HepG2 (cell line): Measurements from ENCODE around the gene ADGRL1. TPM values are rescaled to one million over a fixed set of nuclear protein-coding genes. Genes with fewer than 3 reads are reported as not detected.

ENCODE experiments used
- CENPT ChIP-seq: sonication (generic); formaldehyde crosslinking; IDR thresholded peaks from 2 replicates; pipeline ENCODE4 v1.8.0; 2022; ENCODE audit warnings: low read depth, mild to moderate bottlenecking, moderate library complexity, missing genetic modification reagents
- GABPA ChIP-seq, 2 experiments: IDR thresholded peaks; 2 replicates each; pipeline ENCODE4 v1.6.1; 2011 to 2016; ENCODE audit warnings: low read depth in 2 of 2, low read length in 1 of 2, missing biosample characterization in 1 of 2, missing genetic modification characterization in 1 of 2
- GABPB1 ChIP-seq: IDR thresholded peaks from 2 replicates; pipeline ENCODE4 v1.6.1; 2016; ENCODE audit warnings: mild to moderate bottlenecking, missing genetic modification reagents, moderate library complexity, missing compliant biosample characterization
- GATAD1 ChIP-seq: IDR thresholded peaks from 2 replicates; pipeline ENCODE4 v1.6.1; 2016; ENCODE audit warnings: missing genetic modification reagents, missing compliant biosample characterization
- GLI4 ChIP-seq: sonication (generic); formaldehyde crosslinking; IDR thresholded peaks from 2 replicates; pipeline ENCODE4 v1.5.1; 2020; ENCODE audit warnings: missing genetic modification reagents, mild to moderate bottlenecking, moderate library complexity, borderline replicate concordance
- GTF3A ChIP-seq: sonication (generic); formaldehyde crosslinking; conservative IDR thresholded peaks from 2 replicates; pipeline ENCODE4 v1.4.0; 2020; ENCODE audit warnings: mild to moderate bottlenecking, missing genetic modification reagents
- HNRNPLL ChIP-seq: fragments of 200-400 bp; formaldehyde crosslinking; IDR thresholded peaks from 2 replicates; pipeline ENCODE4 v1.6.1; 2017; ENCODE audit warnings: mild to moderate bottlenecking, low read depth, low read length; ENCODE audit not compliant: poor library complexity, severe bottlenecking
- KAT8 ChIP-seq: IDR thresholded peaks from 2 replicates; pipeline ENCODE4 v1.6.1; 2016; ENCODE audit warnings: missing genetic modification reagents, missing compliant biosample characterization
- KDM2A ChIP-seq: sonication (generic); formaldehyde crosslinking; IDR thresholded peaks from 2 replicates; pipeline ENCODE4 v1.4.0; 2020; ENCODE audit warnings: low read depth, missing genetic modification reagents, borderline replicate concordance
- NR2F6 ChIP-seq, 2 experiments: IDR thresholded peaks; 2 replicates each; pipeline ENCODE4 v1.6.1; 2016; ENCODE audit warnings: antibody characterized with exemption in 1 of 2, mild to moderate bottlenecking in 1 of 2
- PAWR ChIP-seq: sonication (generic); formaldehyde crosslinking; IDR thresholded peaks from 2 replicates; pipeline ENCODE4 v1.4.0; 2020; ENCODE audit warnings: missing genetic modification reagents, mild to moderate bottlenecking, borderline replicate concordance
- PHF8 ChIP-seq: sonication (generic); formaldehyde crosslinking; IDR thresholded peaks from 2 replicates; pipeline ENCODE4 v1.5.0; 2020; ENCODE audit warnings: missing genetic modification reagents
- PRMT3 ChIP-seq: sonication (generic); formaldehyde crosslinking; IDR thresholded peaks from 2 replicates; pipeline ENCODE4 v1.8.1; 2022; ENCODE audit warnings: low read depth, mild to moderate bottlenecking, moderate library complexity, missing genetic modification reagents, borderline replicate concordance
- SIN3A ChIP-seq: IDR thresholded peaks from 2 replicates; pipeline ENCODE4 v1.6.1; 2011; ENCODE audit warnings: low read depth, mild to moderate bottlenecking, control low read depth, low read length, borderline replicate concordance
- SIX1 ChIP-seq: sonication (generic); formaldehyde crosslinking; IDR thresholded peaks from 2 replicates; pipeline ENCODE4 v1.4.0; 2020; ENCODE audit warnings: missing genetic modification reagents, borderline replicate concordance
- SP2 ChIP-seq: sonication (generic); formaldehyde crosslinking; IDR thresholded peaks from 2 replicates; pipeline ENCODE4 v1.5.1; 2020; ENCODE audit warnings: mild to moderate bottlenecking, missing genetic modification reagents
- TAF1 ChIP-seq: sonication (generic); formaldehyde crosslinking; IDR thresholded peaks from 2 replicates; pipeline ENCODE4 v1.4.0; 2020; ENCODE audit warnings: missing genetic modification reagents
- TARDBP ChIP-seq: sonication (generic); formaldehyde crosslinking; IDR thresholded peaks from 2 replicates; pipeline ENCODE4 v1.8.0; 2022; ENCODE audit warnings: mild to moderate bottlenecking, missing genetic modification reagents
- ZBTB7A ChIP-seq: sonication (generic); formaldehyde crosslinking; IDR thresholded peaks from 2 replicates; pipeline ENCODE4 v1.8.0; 2022; ENCODE audit warnings: mild to moderate bottlenecking, missing genetic modification reagents
- ZC3H13 ChIP-seq: sonication (generic); formaldehyde crosslinking; IDR thresholded peaks from 2 replicates; pipeline ENCODE4 v1.8.1; 2023; ENCODE audit warnings: mild to moderate bottlenecking, missing genetic modification reagents, moderate library complexity
- ZNF274 ChIP-seq: sonication (generic); formaldehyde crosslinking; IDR thresholded peaks from 2 replicates; pipeline ENCODE4 v1.5.1; 2020; ENCODE audit warnings: mild to moderate bottlenecking, missing genetic modification reagents
- ZNF3 ChIP-seq: IDR thresholded peaks from 2 replicates; pipeline ENCODE4 v1.7.0; 2017; ENCODE audit warnings: inconsistent platforms
- ZNF317 ChIP-seq: sonication (generic); formaldehyde crosslinking; IDR thresholded peaks from 2 replicates; pipeline ENCODE4 v1.5.0; 2020; ENCODE audit warnings: mild to moderate bottlenecking, missing genetic modification reagents
- polyA plus RNA-seq, 8 experiments: library from polyadenylated mRNA; depleted of rRNA in 3 of 8; stranded (reverse) in 7 of 8; unstranded in 1 of 8; fragments of >200 nt; fragmentation: Illumina TruSeq in 4 of 8; extraction: Trizol in 4 of 8; gene quantifications; 2 replicates each; pipeline versions ENCODE4 v1.2.1 to v1.2.3, GENCODE V29; 2011 to 2016; ENCODE audit warnings: low read depth in 4 of 8, missing spikeins in 1 of 8, mixed read lengths in 1 of 8; ENCODE audit not compliant: insufficient read depth in 1 of 8
- total RNA-seq, 5 experiments: library from RNA; depleted of rRNA; stranded (reverse); fragments of >200 nt; fragmentation: Illumina TruSeq; extraction: Trizol; gene quantifications; 2 replicates each; pipeline ENCODE4 v1.2.3, GENCODE V29; 2016; ENCODE audit warnings: low read depth in 1 of 5
- TF ChIP-seq, protein P1 (sequence below): sonication (generic); formaldehyde crosslinking; IDR thresholded peaks from 2 replicates; pipeline ENCODE4 v1.5.0; 2020; ENCODE audit warnings: missing genetic modification reagents

ADGRL1 gene
- total and polyA plus RNA-seq, 2 of the 13 experiments (the other 11 are each of a cell fraction or from before 2014, with no cell fraction given): 0.49 to 1.7 TPM

DNA sequence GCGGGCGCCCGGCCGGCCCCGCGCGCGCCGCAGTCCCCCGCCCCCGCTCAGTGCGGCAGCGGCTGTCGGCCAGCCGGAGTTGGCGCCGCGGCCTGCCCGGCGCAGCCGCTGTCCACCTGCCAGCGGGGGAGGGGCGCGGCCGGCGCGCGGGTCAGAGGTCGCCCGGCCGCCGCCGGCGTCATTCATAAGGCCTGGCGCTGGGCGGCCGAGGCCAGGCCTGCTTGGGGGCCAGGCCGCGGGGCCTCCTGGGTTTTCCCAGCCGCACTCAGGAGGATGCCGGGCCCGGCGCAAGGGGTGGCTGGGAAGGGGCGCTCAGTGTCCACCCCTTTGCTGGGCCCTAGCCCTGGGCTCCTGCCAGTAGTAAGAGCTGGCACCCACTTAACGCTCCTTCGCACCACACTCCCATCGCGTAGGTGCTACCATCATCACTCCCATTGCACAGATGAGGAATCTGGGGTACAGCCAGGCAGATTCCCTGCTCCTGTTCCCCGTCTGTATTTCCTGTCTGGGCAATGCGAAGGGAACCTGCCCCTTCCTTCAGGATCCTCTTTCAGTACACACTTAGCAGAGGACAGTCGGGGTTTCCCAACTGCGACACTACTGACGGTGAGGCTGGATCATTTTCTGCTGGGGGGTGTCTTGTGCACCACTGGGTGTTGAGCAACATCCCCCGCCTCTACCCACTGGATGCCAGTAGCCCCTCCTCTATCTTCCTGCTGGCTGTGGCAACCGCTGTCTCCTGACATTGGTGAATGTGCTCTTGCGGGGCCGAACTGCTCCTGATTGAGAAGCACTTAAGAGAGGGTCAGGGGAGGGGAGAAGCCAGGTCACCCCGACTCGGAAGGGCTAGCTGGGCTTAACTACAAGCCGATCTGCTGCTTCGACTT lies 87.6 kb downstream of the ADGRL1 start (continued):
- no peak for TF ChIP-seq PAWR (CRISPR knock-in tag)
- peak; percentile 1; the same call in 1 of the 2 replicates for TF ChIP-seq GABPB1 (CRISPR knock-in tag)
- TF ChIP-seq PHF8 (CRISPR knock-in tag): peak; percentile 70
- TF ChIP-seq, protein P1, sequence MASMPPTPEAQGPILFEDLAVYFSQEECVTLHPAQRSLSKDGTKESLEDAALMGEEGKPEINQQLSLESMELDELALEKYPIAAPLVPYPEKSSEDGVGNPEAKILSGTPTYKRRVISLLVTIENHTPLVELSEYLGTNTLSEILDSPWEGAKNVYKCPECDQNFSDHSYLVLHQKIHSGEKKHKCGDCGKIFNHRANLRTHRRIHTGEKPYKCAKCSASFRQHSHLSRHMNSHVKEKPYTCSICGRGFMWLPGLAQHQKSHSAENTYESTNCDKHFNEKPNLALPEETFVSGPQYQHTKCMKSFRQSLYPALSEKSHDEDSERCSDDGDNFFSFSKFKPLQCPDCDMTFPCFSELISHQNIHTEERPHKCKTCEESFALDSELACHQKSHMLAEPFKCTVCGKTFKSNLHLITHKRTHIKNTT (CRISPR knock-in tag): 0 out of 2 replicates have a peak, but pooled peaks have one; percentile 72
- TF ChIP-seq TAF1 (CRISPR knock-in tag): peak; percentile 44; the same call in 1 of the 2 replicates
- peak; percentile 89 for TF ChIP-seq ZNF317 (CRISPR knock-in tag)
- TF ChIP-seq KAT8: 0 out of 2 replicates have a peak, but pooled peaks have one; percentile 33
- no peak for TF ChIP-seq GTF3A
- peak; percentile 56 for TF ChIP-seq GATAD1 (CRISPR knock-in tag)
- 0 out of 2 replicates have a peak, but pooled peaks have one; percentile 16 for TF ChIP-seq SIX1 (CRISPR knock-in tag)
- peak; percentile 64 for TF ChIP-seq HNRNPLL
- TF ChIP-seq TARDBP (CRISPR knock-in tag): 0 out of 2 replicates have a peak, but pooled peaks have one; percentile 30
- TF ChIP-seq GABPA (IDR thresholded peaks at IDR 0.05; ENCODE audit: low read depth, low read length): no peak
- peak; percentile 17; the same call in 1 of the 2 replicates for TF ChIP-seq GABPA (CRISPR knock-in tag; IDR thresholded peaks at IDR 0.05; ENCODE audit: low read depth)
- peak; percentile 50; the same call in 1 of the 2 replicates for TF ChIP-seq SP2 (CRISPR knock-in tag)
- no peak for TF ChIP-seq CENPT
- peak; percentile 39; the same call in 1 of the 2 replicates for TF ChIP-seq GLI4 (CRISPR knock-in tag)
- TF ChIP-seq KDM2A (CRISPR knock-in tag): peak; percentile 41; the same call in 1 of the 2 replicates
- TF ChIP-seq NR2F6 (IDR thresholded peaks at IDR 0.05): no peak; the same call in 1 of the 2 replicates
- TF ChIP-seq NR2F6 (CRISPR knock-in tag; IDR thresholded peaks at IDR 0.05): peak; percentile 17; the same call in 1 of the 2 replicates
- TF ChIP-seq ZC3H13 (CRISPR knock-in tag): peak; percentile 58; the same call in 1 of the 2 replicates
- no peak; the same call in 1 of the 2 replicates for TF ChIP-seq SIN3A
- peak; percentile 59 for TF ChIP-seq ZBTB7A (CRISPR knock-in tag)
- peak; percentile 90 for TF ChIP-seq ZNF274 (CRISPR knock-in tag)
- no peak for TF ChIP-seq PRMT3 (CRISPR knock-in tag)
- TF ChIP-seq ZNF3 (CRISPR knock-in tag): peak; percentile 38; the same call in 1 of the 2 replicates
